ENCODE data around the gene CDK5RAP2. TPM values are rescaled to one million over a fixed set of nuclear protein-coding genes. Genes with fewer than 3 reads are reported as not detected.
"Not testable (repeated sequence)": the region's sequence is repeated elsewhere in the genome, so short reads cannot be mapped to it uniquely, and the experiment has no call there.

Gene CDK5RAP2
- polyA plus RNA-seq, 4 donors: 49.8 to 72.9 (median 61.3) TPM

- no peak for DNase-seq (ENCODE audit: low read depth in 4 of 4, low spot score in 2 of 4)
These were observed 57.4 kb downstream of the CDK5RAP2 start for GRCh38 chr9:120522558-120522957.

- no peak for DNase-seq (ENCODE audit: low read depth in 4 of 4, low spot score in 2 of 4)
These were observed 57.9 kb downstream of the CDK5RAP2 start for GRCh38 chr9:120522032-120522431.

- no peak for DNase-seq (ENCODE audit: low read depth in 4 of 4, low spot score in 2 of 4)
These were observed 58.9 kb downstream of the CDK5RAP2 start for GRCh38 chr9:120521101-120521500.

GRCh38 chr9:120515996-120516395 lies 64.0 kb downstream of the CDK5RAP2 start:
- DNase-seq (ENCODE audit: low read depth in 4 of 4, low spot score in 2 of 4): not testable (repeated sequence)

GRCh38 chr9:120515481-120515880 lies 64.5 kb downstream of the CDK5RAP2 start:
- DNase-seq (ENCODE audit: low read depth in 4 of 4, low spot score in 2 of 4): not testable (repeated sequence)

GRCh38 chr9:120514405-120514804 lies 65.6 kb downstream of the CDK5RAP2 start:
- no peak for DNase-seq (ENCODE audit: low read depth in 4 of 4, low spot score in 2 of 4)

GRCh38 chr9:120513825-120514396 lies 66.1 kb downstream of the CDK5RAP2 start:
- DNase-seq (ENCODE audit: low read depth in 4 of 4, low spot score in 2 of 4): no peak

GRCh38 chr9:120510816-120511215 lies 69.2 kb downstream of the CDK5RAP2 start:
- DNase-seq (ENCODE audit: low read depth in 4 of 4, low spot score in 2 of 4): no peak

- DNase-seq (ENCODE audit: low read depth in 4 of 4, low spot score in 2 of 4): no peak
These were observed 71.9 kb downstream of the CDK5RAP2 start for GRCh38 chr9:120507936-120508510.

GRCh38 chr9:120505186-120505585 lies 74.8 kb downstream of the CDK5RAP2 start:
- DNase-seq (ENCODE audit: low read depth in 4 of 4, low spot score in 2 of 4): no peak

- DNase-seq (ENCODE audit: low read depth in 4 of 4, low spot score in 2 of 4): no peak
These were observed 79.2 kb downstream of the CDK5RAP2 start for GRCh38 chr9:120500733-120501132.

- not testable (repeated sequence) for DNase-seq (ENCODE audit: low read depth in 4 of 4, low spot score in 2 of 4)
These were observed 82.1 kb downstream of the CDK5RAP2 start for GRCh38 chr9:120497865-120498264.

- not testable (repeated sequence) for DNase-seq (ENCODE audit: low read depth in 4 of 4, low spot score in 2 of 4)
These were observed 83.5 kb downstream of the CDK5RAP2 start for GRCh38 chr9:120496438-120496837.

- DNase-seq (ENCODE audit: low read depth in 4 of 4, low spot score in 2 of 4): no peak
These were observed 88.9 kb downstream of the CDK5RAP2 start for GRCh38 chr9:120490888-120491595.

- no peak for DNase-seq (ENCODE audit: low read depth in 4 of 4, low spot score in 2 of 4)
These were observed 93.1 kb downstream of the CDK5RAP2 start for GRCh38 chr9:120486835-120487234.

- DNase-seq (ENCODE audit: low read depth in 4 of 4, low spot score in 2 of 4): no peak
These were observed 93.6 kb downstream of the CDK5RAP2 start for GRCh38 chr9:120486347-120486746.

GRCh38 chr9:120485788-120486187 lies 94.2 kb downstream of the CDK5RAP2 start:
- no peak for DNase-seq (ENCODE audit: low read depth in 4 of 4, low spot score in 2 of 4)

- no peak for DNase-seq (ENCODE audit: low read depth in 4 of 4, low spot score in 2 of 4)
These were observed 95.8 kb downstream of the CDK5RAP2 start for GRCh38 chr9:120484162-120484561.

GRCh38 chr9:120482424-120483186 lies 97.4 kb downstream of the CDK5RAP2 start:
- no peak for DNase-seq (ENCODE audit: low read depth in 4 of 4, low spot score in 2 of 4)

- DNase-seq (ENCODE audit: low read depth in 4 of 4, low spot score in 2 of 4): no peak
These were observed 98.1 kb downstream of the CDK5RAP2 start for GRCh38 chr9:120481846-120482245.

GRCh38 chr9:120481248-120481647 lies 98.7 kb downstream of the CDK5RAP2 start:
- DNase-seq (ENCODE audit: low read depth in 4 of 4, low spot score in 2 of 4): no peak
